GM12892 (cell line): ENCODE results near the gene CINP.
"Not testable (repeated sequence)": the region's sequence is repeated elsewhere in the genome, so short reads cannot be mapped to it uniquely, and the experiment has no call there.

Experiments
- DNase-seq: peaks from one replicate; pipeline ENCODE4 v3.0.0; 2011; ENCODE audit not compliant: insufficient read length
- FAIRE-seq: peaks from 2 replicates; lab custom pipeline; 2011; peaks lifted over from hg19 to GRCh38; lab: Jason Lieb, UNC
- POLR2A ChIP-seq: IDR thresholded peaks from 2 replicates; pipeline ENCODE4 v1.6.1; 2011; ENCODE audit warnings: low read depth, low read length, control low read depth
- POLR2AphosphoS5 ChIP-seq: IDR thresholded peaks from 2 replicates; pipeline ENCODE4 v1.6.1; 2011; ENCODE audit warnings: low read depth, low read length, control low read depth
- TAF1 ChIP-seq: IDR thresholded peaks from 2 replicates; pipeline ENCODE4 v1.6.1; 2011; ENCODE audit warnings: low read depth, mild to moderate bottlenecking, control low read depth, low read length, borderline replicate concordance

CINP gene

GRCh38 chr14:102374264-102374663, 11.6 kb upstream of the CINP start:
- DNase-seq, result no peak
- TF ChIP-seq POLR2AphosphoS5 (no peak), POLR2A (no peak), TAF1 (no peak)
- FAIRE-seq, result no peak

GRCh38 chr14:102373110-102373509, 10.4 kb upstream of the CINP start:
- FAIRE-seq, result peak; percentile 70
- no peak for DNase-seq
- no peak for TF ChIP-seq TAF1
- no peak for TF ChIP-seq POLR2A
- no peak for TF ChIP-seq POLR2AphosphoS5

GRCh38 chr14:102371361-102371760, 8.7 kb upstream of the CINP start:
- no peak for FAIRE-seq
- no peak for DNase-seq
- TF ChIP-seq TAF1 (no peak), POLR2AphosphoS5 (no peak), POLR2A (no peak)

- no peak for TF ChIP-seq POLR2AphosphoS5
- TF ChIP-seq POLR2A, result no peak
- no peak for TF ChIP-seq TAF1
- FAIRE-seq, result no peak
- no peak for DNase-seq
Observed at GRCh38 chr14:102370305-102370809, 7.7 kb upstream of the CINP start.

GRCh38 chr14:102363182-102363943, 673 bp upstream of the CINP start:
- TF ChIP-seq POLR2A (no peak), TAF1 (no peak)
- DNase-seq, result peak; percentile 24
- FAIRE-seq, result peak; percentile 14

GRCh38 chr14:102362084-102362483, 606 bp downstream of the CINP start:
- peak; percentile 36 for DNase-seq

GRCh38 chr14:102360388-102360787, 2.3 kb downstream of the CINP start:
- TF ChIP-seq POLR2AphosphoS5, result no peak
- TF ChIP-seq TAF1, result no peak
- no peak for TF ChIP-seq POLR2A
- DNase-seq (no peak), FAIRE-seq (no peak)

More at GRCh38 chr14:102362084-102362483, 606 bp downstream of the CINP start:
- no peak for FAIRE-seq
- no peak for TF ChIP-seq TAF1
- TF ChIP-seq POLR2AphosphoS5, result no peak; the same call in 1 of the 2 replicates
- TF ChIP-seq POLR2A, result no peak; the same call in 1 of the 2 replicates

- TF ChIP-seq TAF1, result no peak
- no peak for TF ChIP-seq POLR2A
- TF ChIP-seq POLR2AphosphoS5, result no peak
- no peak for FAIRE-seq
- no peak for DNase-seq
Observed at GRCh38 chr14:102359341-102359740, 3.3 kb downstream of the CINP start.

GRCh38 chr14:102356280-102356679, 6.4 kb downstream of the CINP start:
- TF ChIP-seq POLR2AphosphoS5, result no peak
- TF ChIP-seq POLR2A, result no peak
- TF ChIP-seq TAF1, result no peak
- DNase-seq, result no peak
- FAIRE-seq, result no peak

- TF ChIP-seq TAF1 (no peak), POLR2AphosphoS5 (no peak), POLR2A (no peak)
- FAIRE-seq (no peak), DNase-seq (no peak)
Observed at GRCh38 chr14:102353126-102353619, 9.5 kb downstream of the CINP start.

GRCh38 chr14:102352213-102352612, 10.5 kb downstream of the CINP start:
- no peak for DNase-seq
- TF ChIP-seq POLR2A, result no peak
- no peak for TF ChIP-seq TAF1
- no peak for TF ChIP-seq POLR2AphosphoS5
- FAIRE-seq, result no peak

- not testable (repeated sequence) for FAIRE-seq, DNase-seq
Observed at GRCh38 chr14:102351593-102351992, 11.1 kb downstream of the CINP start.

- DNase-seq, result no peak
- TF ChIP-seq POLR2A (no peak), TAF1 (no peak), POLR2AphosphoS5 (no peak)
- no peak for FAIRE-seq
Observed at GRCh38 chr14:102351023-102351422, 11.7 kb downstream of the CINP start.

- DNase-seq (no peak), FAIRE-seq (no peak)
- TF ChIP-seq TAF1, result no peak
- no peak for TF ChIP-seq POLR2AphosphoS5
- no peak for TF ChIP-seq POLR2A
Observed at GRCh38 chr14:102348376-102348775, 14.3 kb downstream of the CINP start.
